Natural killer cell treated with Interleukin-12 subunit alpha and Interleukin-12 subunit beta and Interleukin-15 and Interleukin-18, amount 100 ng/mL, for 72 hours (primary cell): ENCODE measurements around the gene MAP3K8. TPM values are rescaled to one million over a fixed set of nuclear protein-coding genes. Genes with fewer than 3 reads are reported as not detected.

ENCODE experiments used
- total RNA-seq, 2 donors: library from RNA; stranded (reverse); gene quantifications; one replicate each; pipeline ENCODE4 v1.2.3, GENCODE V29; 2022

The MAP3K8 gene
- total RNA-seq, 2 donors from 2014 or later = 239 to 355 TPM

Other genes with a start within 250 kb of the MAP3K8 start
- gene MTPAP, start 84.9 kb upstream of the MAP3K8 start, total RNA-seq = 10 to 100 TPM; 30.1 to 50.3 TPM
- not detected for gene LYZL2, start 195.6 kb downstream of the MAP3K8 start, total RNA-seq